Caco-2 (cell line): ENCODE data around the gene AMZ1. TPM values are rescaled to one million over a fixed set of nuclear protein-coding genes. Genes with fewer than 3 reads are reported as not detected.

Experiments used
- BruUV-seq: library from RNA; stranded (reverse); fragments of 400-500 nt; replicated peaks from 2 replicates; lab custom pipeline; 2021; lab: Mats Ljungman, UMichigan
- CTCF ChIA-PET: fragments of 300-600 bp; sonication (Branson Sonifier 250); formaldehyde crosslinking; loops from one replicate; lab custom pipeline; 2022; ENCODE audit warnings: antibody characterized with exemption; lab: Charles Lee
- POLR2A ChIA-PET: fragments of 300-600 bp; sonication (Branson Sonifier 250); formaldehyde crosslinking; loops from one replicate; lab custom pipeline; 2022; ENCODE audit warnings: antibody characterized with exemption; lab: Charles Lee
- DNase-seq, 2 experiments: peaks; one replicate each; pipeline versions ENCODE4 v3.0.0 to v3.0.0-alpha.2; 2020 to 2022
- H3K27me3 ChIP-seq: replicated peaks from 2 replicates; pipeline ENCODE4 v1.6.0; 2011; ENCODE audit warnings: low read length; ENCODE audit not compliant: control insufficient read depth, insufficient read depth
- H3K36me3 ChIP-seq: 2 replicates; pipeline ENCODE4 v1.5.1; 2011; ENCODE audit warnings: low read length; ENCODE audit not compliant: control insufficient read depth, insufficient read depth
- H3K4me1 ChIP-seq: fragments of 250-450 bp; sonication (Bioruptor Pico); 2 replicates; pipeline ENCODE4 v1.5.1; 2020; ENCODE audit warnings: mild to moderate bottlenecking
- H3K4me3 ChIP-seq: 2 replicates; pipeline ENCODE4 v1.5.1; 2011; ENCODE audit warnings: low read depth, mild to moderate bottlenecking, control low read depth, low read length
- H3K9me3 ChIP-seq: fragments of 250-450 bp; sonication (Bioruptor Pico); 2 replicates; pipeline ENCODE4 v1.5.1; 2020; ENCODE audit warnings: mild to moderate bottlenecking, moderate library complexity
- H3K27ac Mint-ChIP-seq: one replicate; pipeline ENCODE4 v1.8.0; 2022; ENCODE audit warnings: mixed read lengths; ENCODE audit not compliant: unreplicated experiment
- H3K27me3 Mint-ChIP-seq: one replicate; pipeline ENCODE4 v1.8.0; 2022; ENCODE audit warnings: mixed read lengths; ENCODE audit not compliant: insufficient read depth, unreplicated experiment
- H3K36me3 Mint-ChIP-seq: one replicate; pipeline ENCODE4 v1.8.0; 2022; ENCODE audit warnings: mild to moderate bottlenecking, mixed read lengths; ENCODE audit not compliant: insufficient read depth, unreplicated experiment
- H3K4me1 Mint-ChIP-seq: one replicate; pipeline ENCODE4 v1.8.0; 2022; ENCODE audit warnings: low read depth, mixed read lengths; ENCODE audit not compliant: unreplicated experiment
- H3K4me3 Mint-ChIP-seq: one replicate; pipeline ENCODE4 v1.8.0; 2022; ENCODE audit warnings: mild to moderate bottlenecking, moderate library complexity, mixed read lengths; ENCODE audit not compliant: unreplicated experiment
- H3K9me3 Mint-ChIP-seq: one replicate; pipeline ENCODE4 v1.8.0; 2022; ENCODE audit warnings: mixed read lengths; ENCODE audit not compliant: unreplicated experiment
- intact Hi-C: fragments of 100-400 bp; cut with micrococcal nuclease; formaldehyde crosslinking; loops from one replicate; pipeline ENCODE4 v1.10.0; 2022; ENCODE audit not compliant: unreplicated experiment
- total RNA-seq: library from RNA; stranded (reverse); gene quantifications from 2 replicates; pipeline ENCODE4 v1.2.3, GENCODE V29; 2022
- TF ChIP-seq, protein P1 (sequence below), 2 experiments: fragments of 200-600 bp in 1 of 2; IDR thresholded peaks; 1 replicate in 1 of 2; 2 replicates in 1 of 2; pipeline versions ENCODE4 v1.5.1 to v1.8.0; 2011 to 2022; ENCODE audit warnings: antibody characterized with exemption in 1 of 2, control low read depth in 1 of 2, inconsistent platforms in 1 of 2, low read depth in 1 of 2, low read length in 1 of 2, mild to moderate bottlenecking in 1 of 2, moderate library complexity in 1 of 2; ENCODE audit not compliant: insufficient read depth in 1 of 2, severe bottlenecking in 1 of 2, unreplicated experiment in 1 of 2

AMZ1 gene
- total RNA-seq, 1 experiment from 2014 or later: 0.11 TPM

DNA sequence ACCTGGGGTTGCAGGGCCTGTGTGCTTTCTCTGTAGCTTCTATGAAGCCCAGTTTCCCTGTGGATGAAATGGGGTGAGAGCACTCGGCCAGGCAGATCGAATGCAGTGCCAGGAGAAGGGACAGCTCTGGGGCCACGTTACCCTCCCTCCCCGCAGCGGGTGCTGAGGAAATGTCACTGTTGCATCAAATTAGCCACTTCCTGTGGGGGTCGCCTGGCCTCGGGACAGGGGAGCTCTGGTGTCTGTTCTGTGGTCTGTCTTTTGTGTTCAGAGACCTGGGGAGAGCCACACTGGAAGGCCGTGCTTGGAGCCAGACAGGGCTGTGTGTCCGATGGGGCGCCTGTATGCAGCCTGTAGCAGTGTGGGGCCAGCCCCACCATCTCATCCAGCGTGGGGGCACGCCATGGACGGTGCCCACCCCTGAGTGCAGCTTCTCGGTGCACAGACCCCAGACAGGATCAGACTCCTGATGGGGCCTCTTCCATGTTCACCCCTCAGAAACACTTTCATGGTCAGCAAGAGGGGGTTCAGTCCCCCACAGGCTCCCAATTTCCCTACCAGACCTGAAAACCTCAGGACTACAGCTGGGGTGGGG is 42.6 kb upstream of the AMZ1 start:
- intact Hi-C loops: no loop called here
- Histone ChIP-seq H3K4me1 (0 out of 2 replicates have a peak, but pooled peaks cover 3% of the 10 kb centered on the region), H3K27me3 (no peaks in the 10 kb centered on the region), H3K4me3 (no peak overlapping the region), H3K36me3 (peaks cover 1% of the 10 kb centered on the region; the same call in 1 of the 2 replicates), H3K9me3 (no peaks in the 10 kb centered on the region)
- Mint-ChIP-seq H3K9me3 (no peaks in the 10 kb centered on the region), H3K4me3 (no peak overlapping the region), H3K27ac (no peak overlapping the region), H3K36me3 (no peaks in the 10 kb centered on the region), H3K27me3 (no peaks in the 10 kb centered on the region), H3K4me1 (no peaks in the 10 kb centered on the region)
- TF ChIP-seq, protein P1, sequence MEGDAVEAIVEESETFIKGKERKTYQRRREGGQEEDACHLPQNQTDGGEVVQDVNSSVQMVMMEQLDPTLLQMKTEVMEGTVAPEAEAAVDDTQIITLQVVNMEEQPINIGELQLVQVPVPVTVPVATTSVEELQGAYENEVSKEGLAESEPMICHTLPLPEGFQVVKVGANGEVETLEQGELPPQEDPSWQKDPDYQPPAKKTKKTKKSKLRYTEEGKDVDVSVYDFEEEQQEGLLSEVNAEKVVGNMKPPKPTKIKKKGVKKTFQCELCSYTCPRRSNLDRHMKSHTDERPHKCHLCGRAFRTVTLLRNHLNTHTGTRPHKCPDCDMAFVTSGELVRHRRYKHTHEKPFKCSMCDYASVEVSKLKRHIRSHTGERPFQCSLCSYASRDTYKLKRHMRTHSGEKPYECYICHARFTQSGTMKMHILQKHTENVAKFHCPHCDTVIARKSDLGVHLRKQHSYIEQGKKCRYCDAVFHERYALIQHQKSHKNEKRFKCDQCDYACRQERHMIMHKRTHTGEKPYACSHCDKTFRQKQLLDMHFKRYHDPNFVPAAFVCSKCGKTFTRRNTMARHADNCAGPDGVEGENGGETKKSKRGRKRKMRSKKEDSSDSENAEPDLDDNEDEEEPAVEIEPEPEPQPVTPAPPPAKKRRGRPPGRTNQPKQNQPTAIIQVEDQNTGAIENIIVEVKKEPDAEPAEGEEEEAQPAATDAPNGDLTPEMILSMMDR (IDR thresholded peaks at IDR 0.05; ENCODE audit: insufficient read depth in 1 of 2, low read depth in 1 of 2, low read length in 1 of 2, severe bottlenecking in 1 of 2, unreplicated experiment in 1 of 2): no peak
- DNase-seq: no peak
- no TSS peak for BruUV-seq
- ChIA-PET POLR2A (interaction anchor here (0.5 kb wide), 1 partner anchor 23 kb away, joined by 3 read pairs; no protein-coding TSS in a partner anchor), CTCF (interaction anchor here (0.5 to 0.8 kb wide), 2 partner anchors 13 to 14 kb away, joined by 3 read pairs; no protein-coding TSS in a partner anchor)

DNA sequence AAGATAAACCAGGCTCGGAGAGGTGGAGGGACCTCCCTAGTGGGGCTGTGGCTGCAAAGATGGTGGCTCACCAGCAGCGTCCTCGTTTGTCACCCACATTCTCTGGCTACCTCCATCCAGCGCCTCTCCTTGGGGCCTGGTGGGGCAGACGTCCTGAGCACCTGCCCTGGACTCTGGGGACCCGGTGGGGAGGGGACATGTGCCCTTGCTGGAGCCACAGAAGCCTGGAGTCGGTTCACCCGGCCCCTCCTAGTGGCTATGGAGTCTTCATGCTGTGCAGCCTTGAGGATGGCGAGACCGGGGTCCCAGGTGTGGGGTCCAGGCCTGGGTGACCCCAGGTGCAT is 41.7 kb upstream of the AMZ1 start:
- Histone ChIP-seq H3K9me3 (no peaks in the 10 kb centered on the region), H3K4me1 (0 out of 2 replicates have a peak, but pooled peaks cover 3% of the 10 kb centered on the region), H3K27me3 (no peaks in the 10 kb centered on the region), H3K36me3 (peaks cover 1% of the 10 kb centered on the region; the same call in 1 of the 2 replicates), H3K4me3 (no peak overlapping the region)
- ChIA-PET POLR2A (no interaction called here), CTCF (interaction anchor here (0.5 kb wide), 1 partner anchor 15 kb away, joined by 3 read pairs; no protein-coding TSS in a partner anchor)
- TF ChIP-seq, protein P1 (IDR thresholded peaks at IDR 0.05; ENCODE audit: insufficient read depth in 1 of 2, low read depth in 1 of 2, low read length in 1 of 2, severe bottlenecking in 1 of 2, unreplicated experiment in 1 of 2): no peak
- no TSS peak for BruUV-seq
- Mint-ChIP-seq H3K4me1 (no peaks in the 10 kb centered on the region), H3K36me3 (no peaks in the 10 kb centered on the region), H3K27me3 (no peaks in the 10 kb centered on the region), H3K4me3 (no peak overlapping the region), H3K9me3 (no peaks in the 10 kb centered on the region), H3K27ac (no peak overlapping the region)
- intact Hi-C loops: no loop called here
- no peak for DNase-seq

DNA sequence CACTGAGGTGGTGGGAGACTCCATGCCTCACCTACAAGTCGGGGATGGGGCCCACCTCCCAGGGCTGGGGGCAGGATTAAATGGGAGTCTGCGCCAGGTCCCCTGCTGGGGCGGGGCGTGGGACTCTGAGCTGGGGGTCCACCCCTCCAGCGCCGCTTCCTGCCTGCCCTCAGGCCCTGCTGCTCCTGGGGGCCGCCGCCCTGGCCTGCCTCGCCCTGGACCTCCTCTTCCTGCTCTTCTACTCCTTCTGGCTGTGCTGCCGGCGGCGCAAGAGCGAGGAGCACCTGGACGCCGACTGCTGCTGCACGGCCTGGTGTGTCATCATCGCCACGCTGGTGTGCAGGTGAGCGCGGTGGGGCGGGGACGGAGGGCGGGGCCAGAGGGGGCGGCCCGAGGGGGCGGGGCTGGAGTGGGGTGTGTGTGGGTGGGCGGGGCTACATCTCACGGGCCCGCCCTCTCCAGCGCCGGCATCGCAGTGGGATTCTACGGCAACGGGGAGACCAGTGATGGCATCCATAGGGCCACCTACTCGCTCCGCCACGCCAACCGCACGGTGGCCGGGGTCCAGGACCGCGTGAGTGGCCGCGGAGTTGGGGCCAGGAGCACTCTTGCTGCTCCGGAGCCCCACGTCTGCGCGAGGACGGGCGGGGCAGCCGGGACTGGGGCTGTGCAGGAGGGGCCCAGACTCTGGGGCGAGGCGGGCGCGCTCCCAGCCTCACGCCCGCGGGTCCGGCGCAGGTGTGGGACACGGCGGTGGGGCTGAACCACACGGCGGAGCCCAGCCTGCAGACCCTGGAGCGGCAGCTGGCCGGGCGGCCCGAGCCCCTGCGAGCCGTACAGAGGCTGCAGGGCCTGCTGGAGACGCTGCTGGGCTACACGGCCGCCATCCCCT is 41.1 kb upstream of the AMZ1 start:
- Histone ChIP-seq H3K36me3 (peaks cover 1% of the 10 kb centered on the region; the same call in 1 of the 2 replicates), H3K9me3 (no peaks in the 10 kb centered on the region), H3K4me3 (no peak overlapping the region), H3K4me1 (no peaks in the 10 kb centered on the region), H3K27me3 (no peaks in the 10 kb centered on the region)
- Mint-ChIP-seq H3K27ac (no peak overlapping the region), H3K4me3 (no peak overlapping the region), H3K36me3 (no peaks in the 10 kb centered on the region), H3K9me3 (no peaks in the 10 kb centered on the region), H3K27me3 (no peaks in the 10 kb centered on the region), H3K4me1 (no peaks in the 10 kb centered on the region)
- DNase-seq: no peak
- no TSS peak for BruUV-seq
- CTCF ChIA-PET: no interaction called here
- TF ChIP-seq, protein P1 (IDR thresholded peaks at IDR 0.05; ENCODE audit: insufficient read depth in 1 of 2, low read depth in 1 of 2, low read length in 1 of 2, severe bottlenecking in 1 of 2, unreplicated experiment in 1 of 2): no peak
- intact Hi-C loops: no loop called here
- POLR2A ChIA-PET: no interaction called here
